GOT3 (cell line): Measurements from ENCODE around the gene MAGEA11.
"Not testable (repeated sequence)": the region's sequence is repeated elsewhere in the genome, so short reads cannot be mapped to it uniquely, and the experiment has no call there.

Experiments used
- DNase-seq: peaks from one replicate; lab custom pipeline; 2025; ENCODE audit warnings: mixed read lengths; lab: John Stamatoyannopoulos, UW

Gene MAGEA11, protein sequence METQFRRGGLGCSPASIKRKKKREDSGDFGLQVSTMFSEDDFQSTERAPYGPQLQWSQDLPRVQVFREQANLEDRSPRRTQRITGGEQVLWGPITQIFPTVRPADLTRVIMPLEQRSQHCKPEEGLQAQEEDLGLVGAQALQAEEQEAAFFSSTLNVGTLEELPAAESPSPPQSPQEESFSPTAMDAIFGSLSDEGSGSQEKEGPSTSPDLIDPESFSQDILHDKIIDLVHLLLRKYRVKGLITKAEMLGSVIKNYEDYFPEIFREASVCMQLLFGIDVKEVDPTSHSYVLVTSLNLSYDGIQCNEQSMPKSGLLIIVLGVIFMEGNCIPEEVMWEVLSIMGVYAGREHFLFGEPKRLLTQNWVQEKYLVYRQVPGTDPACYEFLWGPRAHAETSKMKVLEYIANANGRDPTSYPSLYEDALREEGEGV

DNA sequence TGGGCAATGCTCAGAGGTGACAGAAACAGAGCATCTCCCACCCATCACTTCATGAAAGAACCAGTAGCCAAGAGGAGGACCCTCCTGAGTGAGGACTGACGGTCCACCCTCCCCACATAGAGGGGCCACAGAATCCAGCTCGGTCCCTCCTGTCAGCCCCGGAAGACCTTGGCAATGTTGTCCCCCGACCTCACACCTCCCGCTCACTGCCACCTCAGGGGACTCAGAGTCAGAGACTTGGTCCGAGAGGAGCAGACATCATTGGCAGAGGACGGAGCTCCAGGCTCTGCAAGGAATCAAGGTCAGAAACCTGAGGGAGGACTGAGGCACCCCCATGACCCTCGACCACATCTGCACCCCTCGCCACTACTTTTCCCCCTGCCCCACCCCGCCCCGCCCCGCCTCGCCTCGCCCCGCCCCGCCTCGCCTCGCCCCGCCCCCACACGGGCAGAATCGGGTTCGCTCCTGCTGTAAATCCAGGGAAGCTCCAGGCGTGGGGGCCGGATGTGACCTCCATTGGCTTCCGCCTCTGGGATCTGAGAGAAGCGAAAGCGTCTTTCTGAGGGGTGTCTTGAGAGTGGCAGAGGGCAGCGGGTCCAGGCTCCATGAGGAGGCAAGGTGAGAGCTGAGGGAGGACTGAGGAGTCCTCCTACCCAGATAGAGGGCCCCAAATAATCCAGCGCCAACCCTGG lies at the start of gene MAGEA11:
Gene MAGEA11 (plus strand): TSS at position 516 of the 692 bp plus-strand sequence. CDS start 1,100 bp downstream, outside the sequence.
- no peak for DNase-seq

DNA sequence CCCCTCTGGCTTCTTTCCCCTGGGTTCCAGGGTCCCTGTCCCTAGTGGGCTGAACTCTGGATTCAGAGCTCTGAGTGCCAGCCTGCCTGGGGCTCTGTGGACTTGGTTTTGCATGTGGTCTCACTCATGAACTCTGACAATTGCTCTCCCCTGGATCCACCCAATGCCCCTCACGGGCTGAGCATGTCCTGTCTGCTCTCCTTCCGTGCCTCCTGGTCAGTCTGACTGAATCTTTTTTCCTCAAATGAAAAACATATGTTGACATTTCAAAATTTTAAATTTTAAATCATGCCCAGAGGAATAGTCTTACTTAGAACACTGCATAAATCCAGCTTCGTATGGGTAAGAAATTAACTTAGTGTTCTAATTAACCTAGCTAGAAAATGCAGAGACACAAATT lies 36.8 kb upstream of the MAGEA11 start:
- not testable (repeated sequence) for DNase-seq

DNA sequence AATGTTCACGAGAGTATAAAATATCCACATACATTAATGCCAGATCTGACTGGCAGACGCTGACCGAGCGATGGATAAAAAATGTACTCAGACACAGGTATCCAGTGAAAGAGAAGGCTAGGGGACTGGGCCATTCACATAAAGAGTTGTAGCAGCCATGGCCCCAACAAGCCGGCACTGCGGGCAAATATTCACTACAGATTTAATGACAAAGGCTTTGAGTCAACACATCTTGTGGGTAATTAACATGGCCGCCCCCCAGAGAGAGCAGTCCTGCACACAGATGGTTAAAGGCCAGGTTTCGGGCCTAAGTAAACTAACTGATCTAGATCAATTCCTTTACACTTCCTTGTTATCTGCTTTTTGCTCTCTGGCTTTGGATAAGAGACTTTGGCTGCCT lies 36.3 kb upstream of the MAGEA11 start:
- not testable (repeated sequence) for DNase-seq

DNA sequence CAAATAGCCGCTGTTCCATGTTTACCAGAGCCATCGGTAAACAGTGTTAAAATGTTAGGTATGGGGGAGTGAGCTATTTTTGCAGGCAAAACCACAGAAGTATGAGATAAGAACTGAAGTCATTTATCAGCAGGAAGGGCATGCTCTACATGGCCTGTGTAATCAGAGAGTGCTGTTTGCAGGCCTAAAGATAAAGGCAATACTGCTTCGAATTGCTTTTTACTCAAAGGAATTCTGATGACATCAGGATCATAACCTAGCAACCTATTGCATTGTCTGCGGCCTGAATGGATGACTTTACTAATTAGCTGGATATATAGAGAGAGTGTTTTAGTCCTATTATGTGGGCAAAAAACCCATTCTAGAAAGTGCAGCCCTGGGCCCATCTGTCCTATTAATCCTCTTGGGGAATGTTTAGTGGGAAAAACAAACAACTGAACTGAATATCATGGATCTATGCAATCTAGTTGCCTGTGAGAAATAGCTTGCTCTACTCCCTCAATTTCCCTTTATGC lies 32.6 kb upstream of the MAGEA11 start:
- DNase-seq = not testable (repeated sequence)

DNA sequence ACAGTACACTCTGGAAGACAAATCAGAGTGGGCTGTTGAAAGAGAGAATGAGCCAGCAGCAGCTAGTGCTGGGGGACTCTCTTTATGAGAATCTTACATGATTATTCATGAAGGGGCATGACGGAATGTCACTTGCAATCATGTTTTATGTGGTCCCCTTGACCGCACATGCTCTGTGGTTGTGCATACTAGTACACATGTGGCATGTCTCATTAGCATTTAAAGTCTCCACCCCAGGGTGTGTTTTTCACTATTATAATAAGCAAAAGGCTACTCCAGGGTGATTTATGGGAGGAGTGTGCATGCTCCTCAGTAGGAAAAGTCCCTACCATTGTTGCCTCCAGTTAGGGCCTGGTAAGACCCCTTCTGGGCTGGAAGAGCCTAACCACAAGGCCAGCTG lies 30.7 kb upstream of the MAGEA11 start:
- DNase-seq = no peak

DNA sequence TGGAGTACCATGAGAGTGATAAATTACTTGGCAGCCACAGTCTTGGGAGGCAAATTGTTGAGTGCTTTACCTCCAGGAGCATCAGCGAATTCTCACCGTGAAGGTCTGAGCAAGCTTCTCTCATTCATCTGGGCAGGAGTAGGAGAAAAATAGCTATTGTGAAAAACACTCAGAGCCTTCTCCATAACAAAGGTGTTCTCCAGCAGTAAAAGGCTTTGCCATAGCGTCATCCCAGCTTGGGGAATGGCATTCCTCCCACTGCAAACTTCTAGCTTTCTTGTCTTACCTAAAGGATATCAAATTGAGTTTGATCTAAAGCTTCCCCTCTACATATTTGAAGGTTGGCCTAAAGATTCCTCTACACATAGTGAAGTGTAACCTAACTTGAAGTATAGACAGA lies 29.8 kb upstream of the MAGEA11 start:
- no peak for DNase-seq

DNA sequence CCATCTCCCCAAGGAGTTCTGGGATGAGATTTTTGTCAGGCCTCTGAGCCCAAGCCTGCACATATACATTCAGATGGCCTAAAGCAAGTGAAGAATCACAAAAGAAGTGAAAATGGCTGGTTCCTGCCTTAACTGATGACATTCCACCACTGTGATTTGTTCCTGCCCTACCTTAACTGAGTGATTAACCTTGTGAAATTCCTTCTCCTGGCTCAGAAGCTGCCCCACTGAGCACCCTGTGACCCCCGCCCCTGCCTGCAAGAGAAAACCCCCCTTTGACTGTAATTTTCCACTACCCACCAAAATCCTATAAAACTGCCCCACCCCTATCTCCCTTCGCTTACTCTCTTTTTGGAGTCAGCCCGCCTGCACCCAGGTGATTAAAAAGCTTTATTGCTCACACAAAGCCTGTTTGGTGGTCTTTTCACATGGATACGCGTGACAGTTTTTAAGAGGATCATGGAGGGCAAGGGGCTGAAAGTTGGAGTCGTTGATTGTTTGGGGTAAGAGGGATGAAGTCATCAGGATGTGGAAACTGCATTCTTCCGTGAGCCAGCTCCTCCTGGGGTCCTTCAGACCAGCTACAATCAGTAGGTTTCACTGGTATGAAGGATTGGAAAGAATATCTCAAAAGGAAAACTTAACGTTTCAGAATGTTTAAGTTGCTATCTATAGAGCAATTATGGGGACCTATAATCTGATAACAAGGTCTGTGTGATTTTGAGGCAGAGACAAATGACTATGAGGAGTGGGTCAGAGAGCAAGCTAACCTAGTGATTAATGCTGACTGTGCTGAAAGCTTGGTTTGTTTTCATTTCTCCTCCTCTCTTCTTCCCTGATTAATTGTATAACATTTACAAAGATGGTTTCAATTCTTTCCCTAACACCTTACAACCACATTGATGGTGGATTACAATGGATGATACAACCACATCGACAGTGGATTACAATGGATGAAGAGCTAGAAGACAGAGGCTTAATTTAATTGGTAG lies 28.6 kb upstream of the MAGEA11 start:
- DNase-seq = no peak

DNA sequence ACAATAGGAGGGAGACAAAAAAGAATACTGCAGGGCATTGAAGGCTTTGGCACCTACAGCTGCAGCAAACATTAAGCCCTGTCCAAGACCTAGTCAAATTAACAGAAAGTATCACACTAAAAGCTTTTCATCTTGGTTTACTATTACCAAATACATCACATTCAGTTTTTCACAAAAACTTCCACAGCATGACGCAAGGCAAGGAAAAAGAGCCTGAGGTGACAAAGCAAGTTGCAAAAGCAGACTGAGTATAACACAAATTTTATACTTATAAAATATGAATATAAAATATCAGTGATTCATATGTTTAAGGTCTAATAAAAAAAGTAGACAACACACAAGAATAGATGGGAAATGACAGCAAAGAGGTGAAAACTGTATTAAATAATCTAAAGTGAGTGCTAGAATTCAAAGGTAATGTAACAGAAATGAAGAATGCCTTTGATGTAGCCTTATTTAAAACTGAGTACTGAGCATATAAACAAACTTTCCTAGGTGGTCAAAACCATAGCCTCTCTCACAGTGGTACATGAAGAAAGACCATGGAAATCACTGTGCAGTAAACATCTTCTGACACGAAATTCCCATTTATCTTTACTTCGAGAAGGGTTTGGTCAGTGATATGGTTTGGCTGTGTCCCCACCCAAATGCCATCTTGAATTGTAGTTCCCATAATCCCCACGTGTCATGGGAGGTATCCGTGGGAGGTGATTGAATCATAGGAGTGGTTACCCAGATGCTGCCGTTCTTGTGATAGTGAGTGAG lies 27.7 kb upstream of the MAGEA11 start:
- no peak for DNase-seq

DNA sequence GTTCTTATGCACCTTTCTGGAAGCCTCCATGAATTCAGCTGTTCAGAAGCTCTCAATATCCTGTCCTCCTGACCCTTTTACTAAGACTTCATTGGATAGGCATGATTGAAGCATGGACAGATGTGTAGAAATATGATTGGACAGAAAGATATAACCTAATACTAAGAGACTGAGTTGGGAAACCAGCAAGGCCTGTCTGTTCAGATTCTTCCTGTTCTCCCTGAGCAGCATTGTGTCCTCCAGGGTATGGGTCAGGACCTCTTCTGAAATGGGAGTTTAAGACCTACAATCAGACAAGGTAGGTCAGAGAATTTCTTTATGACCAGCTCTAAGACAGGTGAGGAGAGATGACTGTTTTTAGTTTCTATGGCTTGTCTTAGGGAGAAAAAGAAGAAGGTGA lies 23.9 kb upstream of the MAGEA11 start:
- DNase-seq = no peak

DNA sequence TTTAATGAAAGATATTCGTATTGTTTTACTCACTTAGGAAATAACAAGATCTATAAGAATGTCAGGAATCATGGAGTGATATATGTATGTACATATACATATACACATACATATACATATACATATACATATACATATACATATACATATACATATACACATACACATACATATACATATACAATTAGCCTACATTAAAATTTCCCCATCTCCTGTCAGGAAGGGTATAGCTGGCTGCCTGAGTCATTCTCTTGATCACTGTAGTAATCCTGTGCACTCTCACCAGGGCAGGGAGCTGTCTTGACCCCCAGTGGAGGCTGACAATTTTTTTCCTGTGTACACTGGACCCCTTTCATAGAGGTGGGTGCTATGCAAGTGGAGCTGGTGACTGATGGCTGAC lies 23.3 kb upstream of the MAGEA11 start:
- DNase-seq = no peak

DNA sequence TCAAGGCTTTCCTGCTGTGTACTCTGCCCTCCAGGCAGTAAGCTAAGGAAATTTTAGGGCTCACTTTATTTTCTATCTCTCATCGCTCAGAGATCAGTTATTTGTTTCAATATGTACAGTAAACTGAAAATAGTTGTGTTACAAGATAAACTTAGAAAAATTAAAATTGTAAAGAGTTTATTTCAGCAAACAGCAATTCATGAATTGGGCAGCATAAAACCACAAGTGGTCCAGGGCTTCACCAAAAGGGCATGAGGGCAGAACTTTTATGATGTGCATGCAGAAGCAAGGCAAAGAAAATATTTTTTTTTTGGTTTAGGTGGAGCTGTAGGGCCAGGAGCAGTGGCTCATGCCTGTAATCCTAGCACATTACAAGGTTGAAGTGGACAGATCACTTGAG lies 20.1 kb upstream of the MAGEA11 start:
- DNase-seq = no peak

DNA sequence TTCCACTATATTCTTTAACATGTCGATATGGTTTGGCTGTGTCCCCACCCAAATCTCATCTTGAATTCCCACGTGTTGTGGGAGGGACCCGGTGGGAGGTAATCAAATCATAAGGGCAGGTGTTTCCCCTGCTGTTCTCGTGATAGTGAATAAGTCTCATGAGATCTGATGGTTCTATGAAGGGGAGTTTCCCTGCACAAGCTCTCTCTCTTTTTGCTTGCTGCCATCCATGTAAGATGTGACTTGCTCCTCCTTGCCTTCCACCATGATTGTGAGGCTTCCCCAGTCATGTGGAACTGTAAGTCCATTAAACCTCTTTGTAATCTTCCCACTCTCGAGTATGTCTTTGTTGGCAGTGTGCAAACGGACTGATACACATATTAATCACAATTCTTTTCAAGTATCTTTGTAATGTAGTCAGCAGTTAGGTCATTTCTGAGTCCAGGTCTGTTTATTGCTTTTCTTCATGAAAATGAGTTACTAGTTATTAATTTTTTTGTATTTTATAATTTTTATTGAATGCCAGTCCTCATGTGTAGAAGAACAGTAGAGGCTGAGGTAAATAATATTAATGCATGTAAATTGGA lies 19.1 kb upstream of the MAGEA11 start:
- not testable (repeated sequence) for DNase-seq

DNA sequence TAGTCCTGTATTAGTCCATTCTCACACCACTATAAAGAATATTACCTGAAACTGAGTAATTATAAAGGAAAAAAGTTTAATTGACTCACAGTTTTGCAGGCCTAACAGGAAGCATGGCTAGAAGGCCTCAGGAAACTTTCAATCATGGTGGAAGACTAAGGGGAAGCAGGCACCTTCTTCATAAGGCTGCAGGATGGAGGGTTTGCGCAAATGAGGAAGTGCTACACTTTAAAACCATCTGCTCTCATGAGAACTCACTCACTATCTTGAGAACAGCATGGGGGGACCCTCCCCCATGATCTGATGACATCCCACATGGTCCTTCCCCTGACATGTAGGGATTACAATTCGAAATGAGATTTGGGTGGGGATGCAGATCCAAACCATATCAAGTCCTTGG lies 12.1 kb upstream of the MAGEA11 start:
- DNase-seq = no peak

DNA sequence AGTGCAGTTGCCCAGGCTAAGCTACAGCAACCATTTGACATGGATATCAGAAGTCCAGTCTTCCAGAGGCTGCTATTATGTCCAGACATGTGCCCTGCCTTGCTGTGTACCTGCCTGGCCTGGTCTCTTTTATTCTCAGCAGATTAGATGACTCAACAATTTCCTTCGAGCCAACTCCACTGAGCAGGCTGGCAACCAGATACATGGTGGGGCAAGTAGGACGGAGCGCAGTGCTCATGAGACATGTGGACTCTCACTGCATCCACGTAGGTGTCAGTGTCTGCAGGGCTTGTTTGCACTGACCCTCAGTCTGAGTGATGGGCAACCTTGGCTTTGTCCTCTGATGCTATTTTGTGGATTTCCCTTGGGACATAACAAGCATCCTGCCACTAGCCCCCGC lies 7.2 kb upstream of the MAGEA11 start:
- no peak for DNase-seq

DNA sequence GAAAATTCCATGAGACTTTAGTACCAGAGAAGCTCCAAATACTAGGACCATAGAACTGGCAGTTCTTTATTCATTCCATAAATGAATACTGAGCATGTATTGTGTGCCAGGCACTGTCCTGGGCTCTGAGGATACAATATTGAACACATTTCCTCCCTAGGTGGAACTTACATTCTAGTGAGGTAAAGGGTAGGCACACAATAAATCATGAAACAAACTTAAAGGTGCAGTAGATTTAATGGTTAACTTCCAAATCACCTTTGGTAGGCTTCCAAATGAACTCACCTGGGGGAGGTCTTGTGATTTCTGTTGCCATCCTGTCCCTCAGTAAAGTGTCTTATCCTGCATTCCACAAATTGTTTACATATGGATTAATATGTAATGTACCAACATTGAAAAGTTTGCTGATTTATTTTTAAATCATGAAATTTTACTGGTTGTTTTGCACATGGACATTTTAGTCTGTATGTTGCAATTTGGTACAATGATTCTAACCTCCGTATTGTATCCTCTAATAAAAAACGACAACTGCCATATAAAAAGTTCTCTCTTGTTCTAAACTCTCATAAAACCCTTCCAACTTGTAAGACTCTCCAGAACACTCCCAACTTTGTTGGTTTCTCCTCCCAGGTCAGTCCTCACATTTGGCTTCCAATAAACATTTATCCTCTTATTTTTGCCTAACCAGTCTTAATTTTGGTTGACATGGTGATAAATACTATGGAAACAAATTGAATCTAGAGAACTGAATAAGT lies 4.5 kb upstream of the MAGEA11 start:
- no peak for DNase-seq

DNA sequence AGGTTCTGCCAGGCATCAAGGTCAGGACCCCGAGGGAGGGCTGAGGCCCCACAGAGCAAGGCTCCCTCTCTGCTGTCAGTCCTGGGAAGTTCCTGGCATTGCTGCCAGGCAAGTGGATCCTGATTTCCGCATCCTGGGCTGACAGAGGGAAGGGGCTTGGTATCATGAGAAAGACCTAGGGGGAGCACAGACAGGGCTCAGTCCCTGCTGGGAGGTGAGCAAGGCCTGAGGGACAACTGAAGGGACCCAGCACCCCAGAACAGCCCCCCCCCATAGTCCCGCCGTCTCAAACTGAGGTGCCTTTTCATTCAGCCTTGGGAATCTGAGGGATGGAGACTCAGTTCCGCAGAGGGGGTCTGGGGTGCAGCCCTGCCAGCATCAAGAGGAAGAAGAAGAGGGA lies 971 bp downstream of the MAGEA11 start:
- DNase-seq = no peak

DNA sequence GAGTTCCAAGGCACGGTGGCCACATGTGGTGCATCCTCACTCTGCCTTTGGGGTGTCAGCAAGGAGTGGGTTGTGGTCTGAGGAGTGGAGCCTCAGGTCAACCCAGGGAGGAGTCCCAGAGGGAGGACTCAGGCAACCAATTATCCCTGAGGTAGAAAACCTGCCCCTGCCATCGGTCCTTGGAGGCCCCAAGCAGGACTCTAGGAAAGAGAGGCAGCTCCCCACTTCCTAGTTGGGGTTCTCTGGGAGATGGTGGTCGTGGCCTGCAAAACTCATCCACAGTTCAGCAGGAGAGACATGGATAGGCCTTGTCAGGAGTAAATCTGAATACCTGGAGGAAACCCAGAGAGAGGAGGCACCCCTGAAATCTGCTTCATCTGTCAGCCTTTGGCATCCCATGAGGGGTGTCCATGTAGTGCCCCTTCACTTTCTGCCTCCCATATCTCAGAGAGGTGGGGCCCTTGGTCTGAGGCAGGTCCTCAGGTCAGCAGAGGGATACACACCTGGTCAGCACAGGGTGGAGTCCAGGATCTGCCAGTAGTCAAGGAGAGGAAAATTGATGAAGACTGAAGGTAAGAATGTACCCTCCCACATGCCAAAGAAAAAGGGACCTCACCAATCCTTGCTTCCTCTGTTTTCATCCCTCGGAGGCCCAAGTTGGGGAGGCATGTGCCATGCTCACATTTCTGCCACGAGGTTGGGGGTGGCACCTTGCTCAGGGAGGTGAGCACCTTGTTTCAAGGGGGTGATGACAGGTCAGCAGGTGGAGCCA lies 1.6 kb downstream of the MAGEA11 start:
- no peak for DNase-seq

DNA sequence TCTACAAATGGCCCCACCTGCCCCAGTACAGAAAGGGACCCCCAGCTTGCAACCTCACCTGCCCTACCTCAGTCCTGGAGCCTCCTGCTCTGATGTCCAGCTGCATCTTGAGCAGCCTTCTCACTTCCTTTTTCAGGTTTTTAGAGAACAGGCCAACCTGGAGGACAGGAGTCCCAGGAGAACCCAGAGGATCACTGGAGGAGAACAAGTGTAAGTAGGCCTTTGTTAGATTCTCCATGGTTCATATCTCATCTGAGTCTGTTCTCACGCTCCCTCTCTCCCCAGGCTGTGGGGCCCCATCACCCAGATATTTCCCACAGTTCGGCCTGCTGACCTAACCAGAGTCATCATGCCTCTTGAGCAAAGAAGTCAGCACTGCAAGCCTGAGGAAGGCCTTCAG lies 3.6 kb downstream of the MAGEA11 start:
- no peak for DNase-seq

DNA sequence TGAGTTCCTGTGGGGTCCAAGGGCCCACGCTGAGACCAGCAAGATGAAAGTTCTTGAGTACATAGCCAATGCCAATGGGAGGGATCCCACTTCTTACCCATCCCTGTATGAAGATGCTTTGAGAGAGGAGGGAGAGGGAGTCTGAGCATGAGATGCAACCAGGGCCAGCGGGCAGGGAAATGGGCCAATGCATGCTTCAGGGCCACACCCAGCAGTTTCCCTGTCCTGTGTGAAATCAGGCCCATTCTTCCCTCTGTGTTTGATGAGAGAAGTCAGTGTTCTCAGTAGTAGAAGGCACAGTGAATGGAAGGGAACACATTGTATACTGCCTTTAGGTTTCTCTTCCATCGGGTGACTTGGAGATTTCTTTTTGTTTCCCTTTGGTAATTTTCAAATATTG lies 4.8 kb downstream of the MAGEA11 start:
- no peak for DNase-seq
